HG03354 (cell line): ENCODE results near the gene SLC25A46.
A peak's percentile ranks its signal among the peaks of the same experiment; 100 is the strongest.
"Not testable (repeated sequence)": the region's sequence is repeated elsewhere in the genome, so short reads cannot be mapped to it uniquely, and the experiment has no call there.

Experiments used
- ATAC-seq: cut with Tn5 transposase; IDR thresholded peaks from one replicate; pipeline ENCODE4 v1.9.1; 2021; ENCODE audit warnings: mild to moderate bottlenecking; ENCODE audit not compliant: unreplicated experiment, poor library complexity, severe bottlenecking

SLC25A46 gene

GRCh38 chr5:110738812-110739651, at the start of gene SLC25A46:
SLC25A46 (plus strand) TSS chr5:110739007; CDS start chr5:110739120, 113 bp downstream.
- peak; percentile 96 for ATAC-seq

- not testable (repeated sequence) for ATAC-seq
These were observed 48.2 kb upstream of the SLC25A46 start for GRCh38 chr5:110690587-110690986.

GRCh38 chr5:110692669-110693068, 46.1 kb upstream of the SLC25A46 start:
- ATAC-seq, result not testable (repeated sequence)

GRCh38 chr5:110702300-110702699, 36.5 kb upstream of the SLC25A46 start:
- ATAC-seq, result no peak

- no peak for ATAC-seq
These were observed 36.1 kb upstream of the SLC25A46 start for GRCh38 chr5:110702704-110703103.

GRCh38 chr5:110703481-110703880, 35.3 kb upstream of the SLC25A46 start:
- ATAC-seq, result no peak

- ATAC-seq, result no peak
These were observed 33.5 kb upstream of the SLC25A46 start for GRCh38 chr5:110705349-110705748.

GRCh38 chr5:110707260-110707844, 31.5 kb upstream of the SLC25A46 start:
- ATAC-seq, result no peak

- ATAC-seq, result peak; percentile 92
These were observed 22.3 kb upstream of the SLC25A46 start for GRCh38 chr5:110716247-110717245.

- ATAC-seq, result no peak
These were observed 20.5 kb upstream of the SLC25A46 start for GRCh38 chr5:110718311-110718710.

- ATAC-seq, result peak; percentile 100
These were observed 12.4 kb upstream of the SLC25A46 start, which contains the start of gene TMEM232 for GRCh38 chr5:110726249-110727024. TMEM232 (minus strand) TSS chr5:110726671; CDS start chr5:110667352, 59,319 bp downstream.

- ATAC-seq, result peak; percentile 76
These were observed 11.8 kb upstream of the SLC25A46 start for GRCh38 chr5:110727025-110727314.

- ATAC-seq, result not testable (repeated sequence)
These were observed 7.3 kb upstream of the SLC25A46 start for GRCh38 chr5:110731499-110731898.

- ATAC-seq, result no peak
These were observed 4.7 kb upstream of the SLC25A46 start for GRCh38 chr5:110734101-110734500.

GRCh38 chr5:110735556-110735955, 3.3 kb upstream of the SLC25A46 start:
- no peak for ATAC-seq

GRCh38 chr5:110736753-110737152, 2.1 kb upstream of the SLC25A46 start:
- ATAC-seq, result no peak

GRCh38 chr5:110738503-110738811, 350 bp upstream of the SLC25A46 start:
- ATAC-seq, result peak; percentile 76

GRCh38 chr5:110751902-110752762, 13.3 kb downstream of the SLC25A46 start:
- ATAC-seq, result peak; percentile 98

- ATAC-seq, result peak; percentile 3
These were observed 14.1 kb downstream of the SLC25A46 start for GRCh38 chr5:110752953-110753352.
